ENCODE measurements around the gene LCA5L.
A peak's percentile ranks its signal among the peaks of the same experiment; 100 is the strongest.
"Not testable (repeated sequence)": the region's sequence is repeated elsewhere in the genome, so short reads cannot be mapped to it uniquely, and the experiment has no call there.

The LCA5L gene

DNA sequence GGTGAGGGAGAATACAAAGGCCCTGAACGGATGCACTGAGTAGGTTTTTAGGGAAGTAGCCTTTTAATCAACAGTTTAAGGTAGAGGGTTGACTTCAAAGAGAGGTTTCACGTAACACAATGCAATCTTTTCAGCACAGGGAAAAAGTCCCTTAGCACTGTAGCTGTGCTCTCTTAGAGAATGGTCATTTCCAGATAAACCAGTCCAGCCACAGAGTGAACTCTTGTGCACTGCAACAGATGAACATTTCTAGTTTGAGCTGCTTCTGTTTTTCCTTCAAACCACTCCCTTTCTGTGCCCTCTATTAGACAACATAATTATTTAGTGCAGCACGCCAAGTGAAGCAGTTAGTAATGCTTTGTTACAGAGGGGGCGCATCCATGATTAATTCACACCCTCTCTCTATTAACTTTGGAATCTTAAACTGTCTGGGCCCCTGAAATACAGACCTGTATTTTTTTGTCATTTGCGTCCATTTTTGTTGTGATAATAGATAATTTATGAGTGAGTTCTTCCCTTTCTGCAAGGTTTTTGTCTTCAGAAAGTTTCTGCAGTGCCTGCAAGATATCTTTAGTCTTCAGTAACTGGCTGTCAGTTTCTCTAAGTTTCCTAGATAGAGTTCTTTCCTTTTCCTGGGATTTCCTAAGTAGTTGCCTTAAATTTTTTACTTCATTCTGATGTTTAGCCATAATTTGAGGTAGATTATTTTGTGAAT, 22.9 kb downstream of the LCA5L start:
- H3K27ac ChIP-seq (ENCODE audit: low read depth, low read length) = no peak overlapping the region

DNA sequence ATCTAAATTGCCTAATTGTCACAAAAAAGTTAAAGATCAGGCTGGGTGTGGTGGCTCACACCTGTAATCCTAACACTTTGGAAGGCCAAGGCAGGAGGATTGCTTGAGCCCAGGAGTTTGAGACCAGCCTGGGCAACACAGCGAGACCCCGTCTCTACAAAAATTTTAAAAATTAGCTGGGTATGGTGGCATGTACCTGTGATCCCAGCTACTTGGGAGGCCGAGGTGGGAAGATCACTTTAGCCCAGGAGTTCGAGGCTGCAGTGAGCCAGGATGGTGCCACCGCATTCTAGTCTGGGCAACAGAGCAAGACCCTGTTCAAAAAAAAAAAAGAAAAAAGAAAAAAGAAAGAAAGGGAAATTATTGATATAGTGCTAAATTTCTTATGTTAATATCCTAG, 26.4 kb downstream of the LCA5L start:
- H3K4me3 ChIP-seq (ENCODE audit: low read depth, low read length); H3K27me3 ChIP-seq (ENCODE audit: insufficient read depth, low read length); H3K36me3 ChIP-seq (ENCODE audit: insufficient read depth, low read length); H2AFZ ChIP-seq (ENCODE audit: low read length, unreplicated experiment); H3K79me2 ChIP-seq (ENCODE audit: control insufficient read depth, insufficient read depth, low read length, unreplicated experiment); H3K27ac ChIP-seq (ENCODE audit: low read depth, low read length); H3K4me1 ChIP-seq (ENCODE audit: control insufficient read depth, insufficient read depth, low read length, unreplicated experiment): not testable (repeated sequence)

More for the DNA sequence above, 22.9 kb downstream of the LCA5L start:
- no peaks in the 10 kb centered on the region for H3K79me2 ChIP-seq (ENCODE audit: control insufficient read depth, insufficient read depth, low read length, unreplicated experiment)
- H3K4me3 ChIP-seq (ENCODE audit: low read depth, low read length) = no peak overlapping the region
- no peaks in the 10 kb centered on the region for H3K27me3 ChIP-seq (ENCODE audit: insufficient read depth, low read length)
- no peaks in the 10 kb centered on the region for H3K4me1 ChIP-seq (ENCODE audit: control insufficient read depth, insufficient read depth, low read length, unreplicated experiment)
- H2AFZ ChIP-seq (ENCODE audit: low read length, unreplicated experiment) = no peak overlapping the region
- H3K36me3 ChIP-seq (ENCODE audit: insufficient read depth, low read length) = no peaks in the 10 kb centered on the region

GRCh38 chr21:39406065-39406464, 39.5 kb downstream of the LCA5L start:
- no peaks in the 10 kb centered on the region for H3K4me1 ChIP-seq (ENCODE audit: control insufficient read depth, insufficient read depth, low read length, unreplicated experiment)

GRCh38 chr21:39400173-39400572, 45.4 kb downstream of the LCA5L start:
- Histone ChIP-seq H3K27me3 (ENCODE audit: insufficient read depth, low read length) (no peaks in the 10 kb centered on the region), H3K27ac (ENCODE audit: low read depth, low read length) (no peak overlapping the region), H3K79me2 (ENCODE audit: control insufficient read depth, insufficient read depth, low read length, unreplicated experiment) (no peaks in the 10 kb centered on the region), H3K4me1 (ENCODE audit: control insufficient read depth, insufficient read depth, low read length, unreplicated experiment) (no peaks in the 10 kb centered on the region), H3K36me3 (ENCODE audit: insufficient read depth, low read length) (no peaks in the 10 kb centered on the region), H2AFZ (ENCODE audit: low read length, unreplicated experiment) (no peak overlapping the region), H3K4me3 (ENCODE audit: low read depth, low read length) (no peak overlapping the region)

More at GRCh38 chr21:39406065-39406464, 39.5 kb downstream of the LCA5L start:
- no peaks in the 10 kb centered on the region for H3K27me3 ChIP-seq (ENCODE audit: insufficient read depth, low read length)
- no peak overlapping the region for H3K4me3 ChIP-seq (ENCODE audit: low read depth, low read length)
- no peak overlapping the region for H3K27ac ChIP-seq (ENCODE audit: low read depth, low read length)
- H2AFZ ChIP-seq (ENCODE audit: low read length, unreplicated experiment) = no peak overlapping the region
- no peaks in the 10 kb centered on the region for H3K79me2 ChIP-seq (ENCODE audit: control insufficient read depth, insufficient read depth, low read length, unreplicated experiment)
- peaks cover 11% of the 10 kb centered on the region for H3K36me3 ChIP-seq (ENCODE audit: insufficient read depth, low read length)

- no peak overlapping the region for H3K4me3 ChIP-seq (ENCODE audit: low read depth, low read length)
- H2AFZ ChIP-seq (ENCODE audit: low read length, unreplicated experiment) = no peak overlapping the region
- no peaks in the 10 kb centered on the region for H3K79me2 ChIP-seq (ENCODE audit: control insufficient read depth, insufficient read depth, low read length, unreplicated experiment)
- peaks cover 2% of the 10 kb centered on the region; the same call in 1 of the 2 replicates for H3K36me3 ChIP-seq (ENCODE audit: insufficient read depth, low read length)
- no peaks in the 10 kb centered on the region for H3K4me1 ChIP-seq (ENCODE audit: control insufficient read depth, insufficient read depth, low read length, unreplicated experiment)
- no peaks in the 10 kb centered on the region for H3K27me3 ChIP-seq (ENCODE audit: insufficient read depth, low read length)
- H3K27ac ChIP-seq (ENCODE audit: low read depth, low read length) = no peak overlapping the region
Observed at GRCh38 chr21:39397646-39398385, 47.8 kb downstream of the LCA5L start.

GRCh38 chr21:39392981-39393380, 52.6 kb downstream of the LCA5L start:
- Histone ChIP-seq H3K4me1 (ENCODE audit: control insufficient read depth, insufficient read depth, low read length, unreplicated experiment) (no peaks in the 10 kb centered on the region), H3K36me3 (ENCODE audit: insufficient read depth, low read length) (peaks cover 11% of the 10 kb centered on the region; the same call in 1 of the 2 replicates), H3K27ac (ENCODE audit: low read depth, low read length) (no peak overlapping the region), H3K27me3 (ENCODE audit: insufficient read depth, low read length) (no peaks in the 10 kb centered on the region), H3K79me2 (ENCODE audit: control insufficient read depth, insufficient read depth, low read length, unreplicated experiment) (peaks cover 20% of the 10 kb centered on the region), H3K4me3 (ENCODE audit: low read depth, low read length) (no peak overlapping the region), H2AFZ (ENCODE audit: low read length, unreplicated experiment) (no peak overlapping the region)

DNA sequence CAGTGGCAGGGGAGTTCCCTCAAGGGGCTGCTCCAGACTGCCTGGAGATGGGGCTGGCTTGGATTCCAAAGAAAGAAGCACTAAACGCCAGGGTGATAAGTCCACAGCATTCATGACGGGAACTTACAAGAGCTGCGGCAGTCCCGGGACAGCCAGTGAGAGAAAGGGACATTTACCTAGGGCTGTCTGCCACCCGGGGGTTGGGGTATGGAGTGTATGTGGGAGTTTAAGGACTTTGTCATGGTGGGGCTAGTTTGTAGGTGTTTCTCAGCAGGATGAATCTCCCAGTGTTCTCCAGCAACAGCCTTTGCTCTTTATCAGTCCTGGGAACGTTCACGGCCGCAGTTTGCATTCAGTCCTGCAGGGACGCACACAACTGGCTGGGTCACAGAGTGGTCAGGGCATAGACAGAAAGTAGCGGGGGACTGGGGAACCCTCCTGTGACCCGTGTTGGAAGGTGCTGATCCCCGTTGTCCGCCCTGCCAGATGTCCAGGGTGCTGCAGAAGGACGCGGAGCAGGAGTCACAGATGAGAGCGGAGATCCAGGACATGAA, 55.3 kb downstream of the LCA5L start:
- peaks cover 11% of the 10 kb centered on the region for H3K4me1 ChIP-seq (ENCODE audit: control insufficient read depth, insufficient read depth, low read length, unreplicated experiment)
- no peak overlapping the region for H2AFZ ChIP-seq (ENCODE audit: low read length, unreplicated experiment)
- peaks cover 30% of the 10 kb centered on the region for H3K79me2 ChIP-seq (ENCODE audit: control insufficient read depth, insufficient read depth, low read length, unreplicated experiment)
- H3K27me3 ChIP-seq (ENCODE audit: insufficient read depth, low read length) = no peaks in the 10 kb centered on the region
- H3K27ac ChIP-seq (ENCODE audit: low read depth, low read length) = no peak overlapping the region
- H3K36me3 ChIP-seq (ENCODE audit: insufficient read depth, low read length) = peaks cover 11% of the 10 kb centered on the region; the same call in 1 of the 2 replicates
- no peak overlapping the region for H3K4me3 ChIP-seq (ENCODE audit: low read depth, low read length)

DNA sequence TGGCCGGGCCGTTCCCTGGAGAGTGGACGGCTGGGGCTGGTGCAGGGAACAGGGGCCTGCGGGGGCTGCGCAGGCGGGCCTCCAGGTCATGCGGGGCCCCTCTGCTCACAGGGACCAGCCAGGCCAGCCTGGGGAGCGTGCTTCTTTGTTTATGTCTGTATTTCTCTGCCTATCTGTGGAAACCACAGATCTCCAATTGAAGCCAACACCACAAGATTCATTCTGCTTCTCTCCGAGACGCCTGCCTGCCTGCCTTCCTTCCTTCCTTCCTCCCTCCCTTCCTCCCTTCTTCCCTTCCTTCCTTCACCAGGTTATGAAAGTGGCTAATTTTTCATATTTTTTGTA, 56.8 kb downstream of the LCA5L start:
- Histone ChIP-seq H3K27ac (ENCODE audit: low read depth, low read length) (no peak overlapping the region), H3K27me3 (ENCODE audit: insufficient read depth, low read length) (no peaks in the 10 kb centered on the region), H2AFZ (ENCODE audit: low read length, unreplicated experiment) (no peak overlapping the region), H3K4me3 (ENCODE audit: low read depth, low read length) (peak overlapping the region; percentile 77), H3K36me3 (ENCODE audit: insufficient read depth, low read length) (peaks cover 11% of the 10 kb centered on the region; the same call in 1 of the 2 replicates), H3K79me2 (ENCODE audit: control insufficient read depth, insufficient read depth, low read length, unreplicated experiment) (peaks cover 30% of the 10 kb centered on the region), H3K4me1 (ENCODE audit: control insufficient read depth, insufficient read depth, low read length, unreplicated experiment) (peaks cover 21% of the 10 kb centered on the region)

GRCh38 chr21:39388038-39388810, 57.4 kb downstream of the LCA5L start:
- Histone ChIP-seq H2AFZ (ENCODE audit: low read length, unreplicated experiment) (peak overlapping the region; percentile 64), H3K36me3 (ENCODE audit: insufficient read depth, low read length) (peaks cover 11% of the 10 kb centered on the region; the same call in 1 of the 2 replicates), H3K79me2 (ENCODE audit: control insufficient read depth, insufficient read depth, low read length, unreplicated experiment) (peaks cover 30% of the 10 kb centered on the region), H3K27me3 (ENCODE audit: insufficient read depth, low read length) (no peaks in the 10 kb centered on the region), H3K4me3 (ENCODE audit: low read depth, low read length) (peak overlapping the region; percentile 77), H3K4me1 (ENCODE audit: control insufficient read depth, insufficient read depth, low read length, unreplicated experiment) (peaks cover 21% of the 10 kb centered on the region), H3K27ac (ENCODE audit: low read depth, low read length) (peak overlapping the region; percentile 24)

DNA sequence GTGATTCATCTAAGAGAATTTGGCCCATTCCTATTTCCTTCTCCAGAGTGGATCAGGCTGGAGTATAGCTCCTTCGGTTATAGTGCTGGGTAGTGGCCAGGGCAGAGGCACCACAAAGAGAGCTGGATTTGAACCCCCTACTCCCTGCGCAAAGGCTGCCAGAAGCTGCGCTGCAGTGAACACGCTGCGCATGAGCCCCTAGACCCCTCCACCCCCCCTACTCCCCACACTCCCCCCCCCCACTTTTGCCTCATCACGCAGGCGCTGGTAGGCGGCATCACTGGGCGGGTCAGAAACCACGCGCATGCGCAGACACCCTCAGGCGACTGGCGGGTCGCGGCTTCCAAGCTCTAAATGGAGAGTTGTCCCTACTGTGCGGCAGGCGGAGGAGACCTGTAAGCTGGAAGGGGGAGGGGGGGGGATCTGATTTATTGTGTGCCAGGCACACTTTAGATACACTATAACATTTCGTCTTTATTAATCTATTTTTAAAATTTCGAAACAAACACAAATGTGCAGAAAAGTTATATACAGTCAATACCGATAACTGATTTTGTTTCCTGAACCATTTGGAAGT, 58.0 kb downstream of the LCA5L start:
- Histone ChIP-seq H3K4me1 (ENCODE audit: control insufficient read depth, insufficient read depth, low read length, unreplicated experiment) (peaks cover 21% of the 10 kb centered on the region), H2AFZ (ENCODE audit: low read length, unreplicated experiment) (peak overlapping the region; percentile 76), H3K27me3 (ENCODE audit: insufficient read depth, low read length) (no peaks in the 10 kb centered on the region), H3K27ac (ENCODE audit: low read depth, low read length) (peak overlapping the region; percentile 24), H3K36me3 (ENCODE audit: insufficient read depth, low read length) (peaks cover 6% of the 10 kb centered on the region; the same call in 1 of the 2 replicates), H3K79me2 (ENCODE audit: control insufficient read depth, insufficient read depth, low read length, unreplicated experiment) (peaks cover 30% of the 10 kb centered on the region), H3K4me3 (ENCODE audit: low read depth, low read length) (peak overlapping the region; percentile 77)

All from ACC112 (cell line).